HCT116 (cell line): Measurements from ENCODE around the gene PAX5. TPM values are rescaled to one million over a fixed set of nuclear protein-coding genes. Genes with fewer than 3 reads are reported as not detected.

Experiments used
- ATAC-seq: fragments of 200-7000 bp; cut with Tn5 transposase; 2 replicates; pipeline ENCODE4 v1.9.1; 2020; ENCODE audit warnings: mild to moderate bottlenecking, moderate library complexity
- BruUV-seq: library from RNA; stranded (reverse); fragments of 400-500 nt; replicated peaks from 2 replicates; lab custom pipeline; 2021; lab: Mats Ljungman, UMichigan
- CTCF ChIA-PET: fragments of 300-600 bp; sonication (Branson Sonifier 250); formaldehyde crosslinking; loops from one replicate; lab custom pipeline; 2021; ENCODE audit warnings: antibody characterized with exemption; lab: Charles Lee
- POLR2A ChIA-PET: fragments of 300-600, 350-600 bp; sonication (Branson Sonifier 250); formaldehyde crosslinking; loops from one replicate; lab custom pipeline; 2021; ENCODE audit warnings: antibody characterized with exemption; lab: Charles Lee
- RAD21 ChIA-PET, 2 experiments: fragments of 300-600 bp; sonication (Branson Sonifier 250); formaldehyde crosslinking; loops; one replicate each; lab custom pipeline; 2023; ENCODE audit warnings: low total read pairs in 2 of 2; ENCODE audit not compliant: uncharacterized antibody in 2 of 2, unreplicated experiment in 2 of 2, low non-redundant PET in 1 of 2; lab: Charles Lee
- DNase-seq: peaks from one replicate; pipeline ENCODE4 v3.0.0-alpha.2; 2010; ENCODE audit warnings: low read depth, low spot score
- H2AFZ ChIP-seq: fragments of 200-600 bp; shearing (Covaris generic), sonication (generic); 2 replicates; pipeline ENCODE4 v1.6.1; 2017; ENCODE audit warnings: low read depth, mixed run types, mixed read lengths, antibody characterized with exemption, low read length; ENCODE audit not compliant: poor library complexity, severe bottlenecking
- H3K27ac ChIP-seq: 2 replicates; pipeline ENCODE4 v1.5.1; 2012; ENCODE audit warnings: low read depth, low read length
- H3K27me3 ChIP-seq: fragments of 200-600 bp; sonication (generic); 2 replicates; pipeline ENCODE4 v1.6.1; 2016; ENCODE audit warnings: mixed run types, low read length, mixed read lengths; ENCODE audit not compliant: insufficient read depth
- H3K36me3 ChIP-seq, 2 experiments: fragments of 200-500 bp in 1 of 2; fragments of 200-600 bp in 1 of 2; sonication (Bioruptor generic) in 1 of 2; sonication (generic) in 1 of 2; 2 replicates each; pipeline versions ENCODE4 v1.5.1 to v1.6.1; 2014 to 2016; ENCODE audit warnings: low read length in 2 of 2, inconsistent platforms in 1 of 2, mixed read lengths in 1 of 2, mixed run types in 1 of 2; ENCODE audit not compliant: insufficient read depth in 2 of 2, control insufficient read depth in 1 of 2
- H3K4me1 ChIP-seq, 2 experiments: fragments of 200-600 bp in 1 of 2; sonication (generic) in 1 of 2; 2 replicates each; pipeline versions ENCODE4 v1.5.1 to v1.6.1; 2012 to 2017; ENCODE audit warnings: low read length in 2 of 2, inconsistent platforms in 1 of 2, mild to moderate bottlenecking in 1 of 2, mixed read lengths in 1 of 2, mixed run types in 1 of 2, moderate library complexity in 1 of 2; ENCODE audit not compliant: insufficient read depth in 2 of 2, control insufficient read depth in 1 of 2
- H3K4me2 ChIP-seq: fragments of 200-600 bp; sonication (generic); 2 replicates; pipeline ENCODE4 v1.6.1; 2017; ENCODE audit warnings: mixed run types, low read length, mixed read lengths
- H3K4me3 ChIP-seq, 2 experiments: fragments of 200-600 bp in 1 of 2; sonication (generic) in 1 of 2; replicated peaks in 1 of 2; 2 replicates each; pipeline ENCODE4 v1.5.1; 2011 to 2016; ENCODE audit warnings: low read length in 2 of 2, control low read depth in 1 of 2, low read depth in 1 of 2, mild to moderate bottlenecking in 1 of 2, mixed read lengths in 1 of 2, mixed run types in 1 of 2
- H3K79me2 ChIP-seq: fragments of 200-600 bp; sonication (generic); 2 replicates; pipeline ENCODE4 v1.6.1; 2017; ENCODE audit warnings: mild to moderate bottlenecking, mixed run types, low read length, moderate library complexity, mixed read lengths; ENCODE audit not compliant: insufficient read depth
- H3K9ac ChIP-seq: fragments of 200-600 bp; sonication (generic); 2 replicates; pipeline ENCODE4 v1.6.1; 2016; ENCODE audit warnings: low read length, mixed read lengths
- H3K9me2 ChIP-seq: fragments of 200-600 bp; sonication (generic), shearing (Covaris generic); 2 replicates; pipeline ENCODE4 v1.6.1; 2017; ENCODE audit warnings: mixed run types, mild to moderate bottlenecking, moderate library complexity; ENCODE audit not compliant: insufficient read depth
- H3K9me3 ChIP-seq, 2 experiments: fragments of 200-500 bp in 1 of 2; fragments of 200-600 bp in 1 of 2; sonication (Bioruptor generic) in 1 of 2; sonication (generic) in 1 of 2; 2 replicates each; pipeline ENCODE4 v1.6.1; 2014 to 2017; ENCODE audit warnings: low read length in 2 of 2, mixed read lengths in 2 of 2, inconsistent platforms in 1 of 2, low read depth in 1 of 2, mild to moderate bottlenecking in 1 of 2, mixed run types in 1 of 2, moderate library complexity in 1 of 2; ENCODE audit not compliant: control insufficient read depth in 1 of 2, insufficient read depth in 1 of 2
- H4K20me1 ChIP-seq: fragments of 200-600 bp; sonication (generic), shearing (Covaris generic); 2 replicates; pipeline ENCODE4 v1.6.1; 2017; ENCODE audit warnings: mixed run types, mild to moderate bottlenecking, moderate library complexity; ENCODE audit not compliant: insufficient read depth
- ATF3 ChIP-seq: IDR thresholded peaks from 2 replicates; pipeline ENCODE4 v1.6.1; 2012
- EGR1 ChIP-seq: IDR thresholded peaks from 2 replicates; pipeline ENCODE4 v1.6.1; 2012; ENCODE audit warnings: low read depth
- EZH2phosphoT487 ChIP-seq: fragments of 200-600 bp; IDR thresholded peaks from 2 replicates; pipeline ENCODE4 v1.6.1; 2018; ENCODE audit warnings: antibody characterized with exemption, borderline replicate concordance
- FOSL1 ChIP-seq: IDR thresholded peaks from 2 replicates; pipeline ENCODE4 v1.6.1; 2012; ENCODE audit warnings: low read depth
- SIN3A ChIP-seq: IDR thresholded peaks from 2 replicates; pipeline ENCODE4 v1.6.1; 2012; ENCODE audit warnings: low read depth
- SP1 ChIP-seq: IDR thresholded peaks from 2 replicates; pipeline ENCODE4 v1.6.1; 2012; ENCODE audit warnings: low read depth
- YY1 ChIP-seq: IDR thresholded peaks from 2 replicates; pipeline ENCODE4 v1.6.1; 2011; ENCODE audit warnings: low read length, low read depth, moderate library complexity, mild to moderate bottlenecking; ENCODE audit not compliant: insufficient replicate concordance; ENCODE audit errors: extremely low read depth
- ZBTB33 ChIP-seq: IDR thresholded peaks from 2 replicates; pipeline ENCODE4 v1.6.1; 2011; ENCODE audit warnings: mild to moderate bottlenecking, low read length, moderate library complexity; ENCODE audit not compliant: insufficient replicate concordance; ENCODE audit errors: extremely low read depth
- intact Hi-C: fragments of 100-400 bp; cut with micrococcal nuclease; formaldehyde crosslinking; loops from 2 replicates; pipeline ENCODE4 v1.10.0; 2022
- total RNA-seq: library from RNA; stranded (reverse); gene quantifications from one replicate; pipeline ENCODE4 v1.2.1, GENCODE V29; 2021; ENCODE audit not compliant: unreplicated experiment

The PAX5 gene
- total RNA-seq, 1 experiment from 2014 or later = 0.17 TPM

- no peak for TF ChIP-seq SP1
- no peak for TF ChIP-seq ZBTB33
Measured at GRCh38 chr9:37040508-37041127, 6.5 kb upstream of the PAX5 start (continued).

- H3K27ac ChIP-seq = no peak overlapping the region
- H3K4me2 ChIP-seq = no peak overlapping the region
- POLR2A ChIA-PET = no interaction called here
- intact Hi-C loops = no loop called here
- H3K4me3 ChIP-seq = no peak overlapping the region
- no peaks in the 10 kb centered on the region for H3K9me2 ChIP-seq
- no peaks in the 10 kb centered on the region for H3K9me3 ChIP-seq
- H3K27me3 ChIP-seq = peaks cover 42% of the 10 kb centered on the region
- no peaks in the 10 kb centered on the region for H3K36me3 ChIP-seq
- no peak overlapping the region for H2AFZ ChIP-seq
- no TSS peak for BruUV-seq
- no peak overlapping the region for H3K9ac ChIP-seq
- H3K4me1 ChIP-seq = no peaks in the 10 kb centered on the region
- no peak for DNase-seq
- TF ChIP-seq FOSL1 (no peak), SIN3A (no peak), ATF3 (no peak), EZH2phosphoT487 (no peak), ZBTB33 (no peak), EGR1 (no peak), YY1 (no peak)
- no peaks in the 10 kb centered on the region for H4K20me1 ChIP-seq
- CTCF ChIA-PET = no interaction called here
- H3K79me2 ChIP-seq = no peaks in the 10 kb centered on the region
- RAD21 ChIA-PET = no interaction called here
- ATAC-seq = no peak
Measured at GRCh38 chr9:37038943-37039464, 4.9 kb upstream of the PAX5 start.
